Parathyroid adenoma (tissue), 2 donors: ENCODE measurements around the gene MZT1.

ENCODE experiments used
- H2AFZ ChIP-seq: fragments of 300-600 bp; sonication (generic); one replicate; pipeline ENCODE4 v1.7.0; 2017; ENCODE audit warnings: antibody characterized with exemption, mild to moderate bottlenecking
- H3K27ac ChIP-seq: fragments of 300-600 bp; sonication (generic); one replicate; pipeline ENCODE4 v1.7.0; 2017
- H3K27me3 ChIP-seq: fragments of 300-600 bp; sonication (generic); one replicate; pipeline ENCODE4 v1.7.0; 2017; ENCODE audit warnings: low read length; ENCODE audit not compliant: control insufficient read depth, insufficient read depth
- H3K36me3 ChIP-seq: fragments of 300-600 bp; sonication (generic); one replicate; pipeline ENCODE4 v1.7.0; 2017; ENCODE audit warnings: low read length; ENCODE audit not compliant: control insufficient read depth, insufficient read depth
- H3K4me1 ChIP-seq: fragments of 300-600 bp; sonication (generic); one replicate; pipeline ENCODE4 v1.7.0; 2017; ENCODE audit warnings: control low read depth
- H3K4me2 ChIP-seq: fragments of 300-600 bp; sonication (generic); one replicate; pipeline ENCODE4 v1.7.0; 2017; ENCODE audit warnings: low read length
- H3K4me3 ChIP-seq: fragments of 300-600 bp; sonication (generic); one replicate; pipeline ENCODE4 v1.7.0; 2017; ENCODE audit warnings: low read depth, low read length
- H3K79me2 ChIP-seq: fragments of 300-600 bp; sonication (generic); one replicate; pipeline ENCODE4 v1.7.0; 2017; ENCODE audit warnings: control low read depth
- H3K9ac ChIP-seq: fragments of 300-600 bp; sonication (generic); one replicate; pipeline ENCODE4 v1.7.0; 2017; ENCODE audit warnings: mild to moderate bottlenecking
- H3K9me3 ChIP-seq: fragments of 300-600 bp; sonication (generic); one replicate; pipeline ENCODE4 v1.7.0; 2017; ENCODE audit warnings: low read length; ENCODE audit not compliant: control insufficient read depth
- CTCF ChIP-seq: fragments of 300-600 bp; sonication (generic); IDR thresholded peaks from one replicate; pipeline ENCODE4 v1.7.0; 2017; ENCODE audit warnings: antibody characterized with exemption, mild to moderate bottlenecking
- donor health status: primary hyperparathyroidism.

Gene MZT1

GRCh38 chr13:72757792-72758535, 30.5 kb upstream of the MZT1 start:
- H3K27me3 ChIP-seq = no peaks in the 10 kb centered on the region
- no peaks in the 10 kb centered on the region for H3K79me2 ChIP-seq
- TF ChIP-seq CTCF = no peak
- no peak overlapping the region for H2AFZ ChIP-seq
- no peaks in the 10 kb centered on the region for H3K4me1 ChIP-seq
- no peak overlapping the region for H3K4me2 ChIP-seq
- no peaks in the 10 kb centered on the region for H3K36me3 ChIP-seq
- H3K27ac ChIP-seq = no peak overlapping the region
- H3K9ac ChIP-seq = no peak overlapping the region
- H3K9me3 ChIP-seq = no peaks in the 10 kb centered on the region
- no peak overlapping the region for H3K4me3 ChIP-seq

GRCh38 chr13:72754111-72754510, 26.7 kb upstream of the MZT1 start:
- Histone ChIP-seq H3K79me2 (no peaks in the 10 kb centered on the region), H3K36me3 (no peaks in the 10 kb centered on the region), H3K9me3 (no peaks in the 10 kb centered on the region), H3K4me1 (no peaks in the 10 kb centered on the region), H3K4me2 (no peak overlapping the region), H3K9ac (no peak overlapping the region), H3K4me3 (no peak overlapping the region), H2AFZ (no peak overlapping the region), H3K27ac (no peak overlapping the region), H3K27me3 (no peaks in the 10 kb centered on the region)
- TF ChIP-seq CTCF = no peak

GRCh38 chr13:72751220-72751619, 23.8 kb upstream of the MZT1 start:
- Histone ChIP-seq H3K9ac (no peak overlapping the region), H3K27me3 (no peaks in the 10 kb centered on the region), H3K79me2 (no peaks in the 10 kb centered on the region), H3K27ac (no peak overlapping the region), H3K36me3 (no peaks in the 10 kb centered on the region), H3K9me3 (no peaks in the 10 kb centered on the region), H3K4me1 (no peaks in the 10 kb centered on the region), H3K4me2 (no peak overlapping the region), H3K4me3 (no peak overlapping the region), H2AFZ (no peak overlapping the region)
- TF ChIP-seq CTCF = no peak

GRCh38 chr13:72745260-72745659, 17.8 kb upstream of the MZT1 start:
- Histone ChIP-seq H2AFZ (no peak overlapping the region), H3K4me3 (no peak overlapping the region), H3K4me1 (no peaks in the 10 kb centered on the region), H3K27me3 (no peaks in the 10 kb centered on the region), H3K27ac (no peak overlapping the region), H3K36me3 (no peaks in the 10 kb centered on the region), H3K4me2 (no peak overlapping the region), H3K79me2 (no peaks in the 10 kb centered on the region), H3K9me3 (no peaks in the 10 kb centered on the region), H3K9ac (no peak overlapping the region)
- no peak for TF ChIP-seq CTCF

- Histone ChIP-seq H3K9ac (no peak overlapping the region), H3K4me2 (no peak overlapping the region), H3K36me3 (no peaks in the 10 kb centered on the region), H3K4me3 (no peak overlapping the region), H3K79me2 (no peaks in the 10 kb centered on the region), H2AFZ (no peak overlapping the region), H3K9me3 (no peaks in the 10 kb centered on the region), H3K27me3 (no peaks in the 10 kb centered on the region), H3K4me1 (no peaks in the 10 kb centered on the region), H3K27ac (no peak overlapping the region)
- TF ChIP-seq CTCF = no peak
Observed at GRCh38 chr13:72740015-72740414, 12.6 kb upstream of the MZT1 start.
